Karpas-422 (cell line): Measurements from ENCODE around the gene SERPINI1. TPM values are rescaled to one million over a fixed set of nuclear protein-coding genes. Genes with fewer than 3 reads are reported as not detected.

Source experiments
- DNase-seq: peaks from one replicate; pipeline ENCODE4 v3.0.0-alpha.2; 2015
- H2AFZ ChIP-seq: fragments of 200-600 bp; sonication (generic); 2 replicates; pipeline ENCODE4 v1.6.1; 2014; ENCODE audit warnings: antibody characterized with exemption, low read length, mixed read lengths
- H3K27ac ChIP-seq: fragments of 200-600 bp; sonication (generic); 2 replicates; pipeline ENCODE4 v1.5.1; 2014; ENCODE audit warnings: mild to moderate bottlenecking, low read length, moderate library complexity
- H3K27me3 ChIP-seq: fragments of 200-600 bp; sonication (generic); 2 replicates; pipeline ENCODE4 v1.6.1; 2014; ENCODE audit warnings: low read length, mixed read lengths
- H3K36me3 ChIP-seq: fragments of 200-600 bp; sonication (generic); 2 replicates; pipeline ENCODE4 v1.6.1; 2014; ENCODE audit warnings: low read length, mixed read lengths; ENCODE audit not compliant: insufficient read depth
- H3K4me1 ChIP-seq: fragments of 200-600 bp; sonication (generic); 2 replicates; pipeline ENCODE4 v1.6.1; 2014; ENCODE audit warnings: mild to moderate bottlenecking, low read length, mixed read lengths
- H3K4me2 ChIP-seq: fragments of 200-600 bp; sonication (generic); 2 replicates; pipeline ENCODE4 v1.6.1; 2014; ENCODE audit warnings: low read length, low read depth, mild to moderate bottlenecking; ENCODE audit not compliant: poor library complexity, severe bottlenecking
- H3K4me3 ChIP-seq: fragments of 200-600 bp; sonication (generic); 2 replicates; pipeline ENCODE4 v1.5.1; 2014; ENCODE audit warnings: mild to moderate bottlenecking, antibody characterized with exemption, low read length, mixed read lengths
- H3K79me2 ChIP-seq: fragments of 200-600 bp; sonication (generic); 2 replicates; pipeline ENCODE4 v1.6.1; 2014; ENCODE audit warnings: mild to moderate bottlenecking, low read length, mixed read lengths
- H3K9ac ChIP-seq: fragments of 200-600 bp; sonication (generic); 2 replicates; pipeline ENCODE4 v1.6.0; 2014; ENCODE audit warnings: low read length
- H3K9me2 ChIP-seq: fragments of 200-600 bp; sonication (generic), shearing (Covaris generic); replicated peaks from 2 replicates; pipeline ENCODE4 v1.6.0; 2014; ENCODE audit warnings: mild to moderate bottlenecking, low read length, moderate library complexity; ENCODE audit not compliant: insufficient read depth
- H3K9me3 ChIP-seq: fragments of 300-700, 200-600 bp; sonication (generic); 2 replicates; pipeline ENCODE4 v1.6.1; 2014; ENCODE audit warnings: low read length, mixed read lengths
- H4K20me1 ChIP-seq: fragments of 200-600 bp; sonication (generic); 2 replicates; pipeline ENCODE4 v1.6.1; 2014; ENCODE audit warnings: mild to moderate bottlenecking, antibody characterized with exemption, low read length, low read depth; ENCODE audit not compliant: insufficient read depth
- total RNA-seq: library from RNA; depleted of rRNA; stranded (reverse); fragments of >200 nt; shearing (Covaris generic); gene quantifications from 2 replicates; pipeline ENCODE4 v1.2.3, GENCODE V29; 2014; ENCODE audit warnings: low replicate concordance

SERPINI1 gene
- total RNA-seq, 1 experiment from 2014 or later = not detected

- Histone ChIP-seq H3K9ac (no peak overlapping the region), H3K4me3 (no peak overlapping the region), H4K20me1 (no peaks in the 10 kb centered on the region), H3K9me3 (no peaks in the 10 kb centered on the region), H3K36me3 (no peaks in the 10 kb centered on the region), H3K4me1 (peaks cover 13% of the 10 kb centered on the region), H3K27me3 (no peaks in the 10 kb centered on the region), H3K9me2 (no peaks in the 10 kb centered on the region), H2AFZ (no peak overlapping the region), H3K79me2 (no peaks in the 10 kb centered on the region), H3K27ac (no peak overlapping the region), H3K4me2 (no peak overlapping the region)
- DNase-seq = no peak
These were observed 14.9 kb downstream of the SERPINI1 start for GRCh38 chr3:167750272-167750971.

GRCh38 chr3:167754049-167754448 lies 18.5 kb downstream of the SERPINI1 start:
- 0 out of 2 replicates have a peak, but pooled peaks cover 2% of the 10 kb centered on the region for H3K4me1 ChIP-seq
- H3K79me2 ChIP-seq = no peaks in the 10 kb centered on the region
- no peak overlapping the region for H2AFZ ChIP-seq
- no peaks in the 10 kb centered on the region for H3K9me2 ChIP-seq
- H3K9me3 ChIP-seq = no peaks in the 10 kb centered on the region
- H3K4me3 ChIP-seq = no peak overlapping the region
- no peak overlapping the region for H3K9ac ChIP-seq
- no peaks in the 10 kb centered on the region for H4K20me1 ChIP-seq
- H3K4me2 ChIP-seq = no peak overlapping the region
- H3K27ac ChIP-seq = no peak overlapping the region
- DNase-seq = no peak
- H3K27me3 ChIP-seq = no peaks in the 10 kb centered on the region
- no peaks in the 10 kb centered on the region for H3K36me3 ChIP-seq

- no peaks in the 10 kb centered on the region for H4K20me1 ChIP-seq
- H3K79me2 ChIP-seq = no peaks in the 10 kb centered on the region
- no peaks in the 10 kb centered on the region for H3K4me1 ChIP-seq
- H3K9ac ChIP-seq = no peak overlapping the region
- no peaks in the 10 kb centered on the region for H3K9me2 ChIP-seq
- H3K36me3 ChIP-seq = no peaks in the 10 kb centered on the region
- no peaks in the 10 kb centered on the region for H3K27me3 ChIP-seq
- H3K4me2 ChIP-seq = no peak overlapping the region
- DNase-seq = no peak
- H3K4me3 ChIP-seq = no peak overlapping the region
- H3K9me3 ChIP-seq = no peaks in the 10 kb centered on the region
- H3K27ac ChIP-seq = no peak overlapping the region
- no peak overlapping the region for H2AFZ ChIP-seq
These were observed 25.8 kb downstream of the SERPINI1 start for GRCh38 chr3:167761302-167761701.

GRCh38 chr3:167762296-167762695 lies 26.8 kb downstream of the SERPINI1 start:
- Histone ChIP-seq H2AFZ (no peak overlapping the region), H4K20me1 (no peaks in the 10 kb centered on the region), H3K9me2 (no peaks in the 10 kb centered on the region), H3K4me2 (no peak overlapping the region), H3K9me3 (no peaks in the 10 kb centered on the region), H3K27me3 (no peaks in the 10 kb centered on the region), H3K4me1 (no peaks in the 10 kb centered on the region), H3K27ac (no peak overlapping the region), H3K9ac (no peak overlapping the region), H3K79me2 (no peaks in the 10 kb centered on the region), H3K36me3 (no peaks in the 10 kb centered on the region), H3K4me3 (no peak overlapping the region)
- no peak for DNase-seq

- Histone ChIP-seq H3K4me1 (peaks cover 6% of the 10 kb centered on the region), H2AFZ (no peak overlapping the region), H3K9ac (no peak overlapping the region), H3K27ac (no peak overlapping the region), H3K36me3 (no peaks in the 10 kb centered on the region), H3K4me3 (no peak overlapping the region), H3K27me3 (no peaks in the 10 kb centered on the region), H4K20me1 (no peaks in the 10 kb centered on the region), H3K4me2 (no peak overlapping the region), H3K9me2 (no peaks in the 10 kb centered on the region), H3K9me3 (no peaks in the 10 kb centered on the region), H3K79me2 (no peaks in the 10 kb centered on the region)
- no peak for DNase-seq
These were observed 37.5 kb downstream of the SERPINI1 start for GRCh38 chr3:167772992-167773391.

GRCh38 chr3:167773584-167773983 lies 38.1 kb downstream of the SERPINI1 start:
- Histone ChIP-seq H4K20me1 (no peaks in the 10 kb centered on the region), H3K27ac (no peak overlapping the region), H3K79me2 (no peaks in the 10 kb centered on the region), H3K9me3 (no peaks in the 10 kb centered on the region), H3K4me1 (peaks cover 6% of the 10 kb centered on the region), H3K36me3 (no peaks in the 10 kb centered on the region), H3K9me2 (no peaks in the 10 kb centered on the region), H3K9ac (no peak overlapping the region), H3K4me3 (no peak overlapping the region), H2AFZ (no peak overlapping the region), H3K27me3 (no peaks in the 10 kb centered on the region), H3K4me2 (no peak overlapping the region)
- DNase-seq = no peak

GRCh38 chr3:167776066-167776685 lies 40.7 kb downstream of the SERPINI1 start:
- H3K27ac ChIP-seq = no peak overlapping the region
- H4K20me1 ChIP-seq = no peaks in the 10 kb centered on the region
- H3K9me2 ChIP-seq = no peaks in the 10 kb centered on the region
- no peak overlapping the region for H3K4me2 ChIP-seq
- no peak overlapping the region for H2AFZ ChIP-seq
- no peak overlapping the region for H3K4me3 ChIP-seq
- peaks cover 6% of the 10 kb centered on the region for H3K4me1 ChIP-seq
- H3K9ac ChIP-seq = no peak overlapping the region
- H3K27me3 ChIP-seq = no peaks in the 10 kb centered on the region
- H3K9me3 ChIP-seq = no peaks in the 10 kb centered on the region
- H3K79me2 ChIP-seq = no peaks in the 10 kb centered on the region
- no peak for DNase-seq
- H3K36me3 ChIP-seq = no peaks in the 10 kb centered on the region

GRCh38 chr3:167777356-167777755 lies 41.8 kb downstream of the SERPINI1 start:
- Histone ChIP-seq H3K27ac (no peak overlapping the region), H3K27me3 (no peaks in the 10 kb centered on the region), H3K4me2 (no peak overlapping the region), H3K9ac (no peak overlapping the region), H3K9me2 (no peaks in the 10 kb centered on the region), H3K36me3 (no peaks in the 10 kb centered on the region), H3K4me3 (no peak overlapping the region), H2AFZ (no peak overlapping the region), H4K20me1 (no peaks in the 10 kb centered on the region), H3K4me1 (peaks cover 6% of the 10 kb centered on the region), H3K9me3 (no peaks in the 10 kb centered on the region), H3K79me2 (no peaks in the 10 kb centered on the region)
- DNase-seq = no peak
